ENCODE measurements around the gene ADCY4.

Gene ADCY4

DNA sequence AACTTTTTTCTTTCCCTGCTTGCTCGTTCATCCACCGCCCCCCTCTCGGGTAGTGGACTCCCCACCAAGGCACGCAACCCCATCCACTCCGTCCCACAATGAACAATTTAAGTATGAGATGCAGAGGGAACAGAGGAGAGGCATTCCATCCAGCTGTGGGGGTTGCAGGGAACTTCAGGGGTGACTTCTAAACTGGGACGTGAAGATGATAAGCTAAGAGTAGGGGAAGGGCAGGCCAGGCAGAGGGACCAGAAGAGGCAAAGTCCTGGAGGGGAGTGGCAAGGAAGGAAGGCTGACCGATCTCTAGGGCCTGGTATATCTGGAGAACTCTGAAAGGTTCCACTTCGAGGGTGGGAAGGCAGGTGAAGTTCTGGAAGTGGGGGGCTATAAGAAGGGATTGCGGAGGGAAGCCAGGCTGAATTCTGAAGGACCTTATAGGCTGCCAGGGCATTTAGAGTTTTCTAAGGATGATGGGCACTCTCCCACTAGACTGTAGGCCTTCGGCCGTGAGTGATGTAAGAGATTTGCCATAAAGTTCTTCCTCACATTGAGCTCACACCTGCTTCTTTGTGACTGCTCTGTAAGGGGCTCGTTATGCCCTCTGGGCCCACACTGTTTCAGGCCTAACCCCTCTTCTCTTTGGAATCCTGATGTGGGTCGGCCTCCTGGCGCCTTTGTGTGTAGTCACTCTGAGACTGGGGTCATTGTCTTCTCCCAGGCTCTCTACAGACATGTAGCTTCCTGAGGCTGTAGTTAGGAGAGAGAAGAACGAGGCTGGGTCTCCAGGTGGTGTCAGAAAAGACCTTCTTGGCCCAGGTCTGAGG is 45.2 kb upstream of the ADCY4 start:
- WGBS, 2 donors (ENCODE audit: extremely low coverage in 2 of 2, insufficient read length in 2 of 2, insufficient replicate concordance in 1 of 2), result no CpG with 5 or more reads among the region's 15 CpGs

DNA sequence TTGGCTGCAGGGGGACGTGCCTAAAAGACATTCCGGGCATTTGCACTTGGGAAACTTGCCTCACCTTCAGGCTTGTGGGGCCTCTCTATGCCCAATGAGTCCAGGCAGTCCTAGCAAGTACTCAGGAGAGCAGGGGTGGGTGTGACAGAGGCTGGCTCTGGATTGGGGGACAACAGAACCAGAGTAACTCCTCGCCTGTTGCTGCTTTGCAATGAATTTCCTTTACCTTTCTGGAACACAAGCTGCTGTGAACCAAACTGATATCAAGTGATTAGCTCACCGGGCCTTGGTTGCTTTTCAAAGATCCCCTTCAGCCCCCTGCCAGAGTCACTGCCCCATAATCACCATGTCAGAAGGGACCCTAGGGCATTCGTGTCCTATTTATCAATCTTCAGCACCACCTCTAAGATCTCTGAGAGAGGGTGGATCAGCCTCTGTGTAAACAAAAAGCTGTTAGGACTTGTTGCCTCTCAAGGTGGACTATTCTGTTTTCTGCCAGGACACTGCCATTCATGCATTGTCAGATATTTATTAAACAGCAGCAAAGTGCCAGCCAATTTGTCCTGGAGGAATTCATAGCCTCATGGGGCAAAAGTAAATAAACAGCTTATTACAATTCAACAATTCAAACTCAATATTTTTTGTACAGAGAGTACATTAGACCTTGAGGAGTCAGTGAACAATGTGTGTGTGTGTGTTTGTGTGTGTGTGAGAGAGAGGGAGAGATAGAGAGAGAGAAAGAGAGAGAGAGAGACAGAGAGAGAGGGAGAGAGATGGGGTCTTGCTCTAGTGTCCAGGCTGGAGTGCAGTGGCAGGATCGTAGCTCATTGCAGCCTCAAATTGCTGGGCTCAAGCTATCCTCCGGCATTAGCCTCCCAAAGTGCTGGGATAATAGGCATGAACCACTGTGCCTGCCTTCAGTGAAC is 44.4 kb upstream of the ADCY4 start:
- H3K4me2 ChIP-seq (ENCODE audit: insufficient read depth, low read length, poor library complexity, severe bottlenecking), result no peak overlapping the region
- no peak for DNase-seq (ENCODE audit: low spot score)
- H3K9me3 ChIP-seq (replicated peaks in 1 of 2; ENCODE audit: control insufficient read depth in 2 of 2, insufficient read depth in 1 of 2, low read depth in 1 of 2, low read length in 2 of 2), result peaks cover 0 to 1% of the 10 kb centered on the region in 2 donors
- peak overlapping the region; percentile 46 for H3K18ac ChIP-seq (ENCODE audit: low read length)
- H3K4me3 ChIP-seq (ENCODE audit: low read length in 2 of 2), result no peak overlapping the region
- H2AK5ac ChIP-seq (ENCODE audit: low read depth, low read length), result no peak overlapping the region
- H2BK5ac ChIP-seq (ENCODE audit: low read length), result no peak overlapping the region
- H3K4me1 ChIP-seq (ENCODE audit: control insufficient read depth in 2 of 2, insufficient read depth in 1 of 2, low read depth in 1 of 2, low read length in 2 of 2), result peaks cover 3 to 23% of the 10 kb centered on the region in 2 donors
- peaks cover 0 to 25% (median 0%) of the 10 kb centered on the region in 3 experiments for H3K27me3 ChIP-seq (ENCODE audit: control insufficient read depth in 3 of 3, insufficient read depth in 3 of 3, low read depth in 1 of 3, low read length in 3 of 3)
- H4K91ac ChIP-seq (ENCODE audit: low read depth, low read length, poor library complexity), result no peak overlapping the region
- no peak overlapping the region for H2AFZ ChIP-seq (ENCODE audit: low read length)
- no peak overlapping the region for H2BK120ac ChIP-seq (ENCODE audit: low read depth, low read length)
- H3K23ac ChIP-seq (ENCODE audit: low read depth, low read length, poor library complexity), result no peak overlapping the region
- no CpG with 5 or more reads among the region's 7 CpGs for WGBS, 2 donors (ENCODE audit: extremely low coverage in 2 of 2, insufficient read length in 2 of 2, insufficient replicate concordance in 1 of 2)
- H3K14ac ChIP-seq (ENCODE audit: low read length), result no peak overlapping the region
- no peak overlapping the region for H3K4ac ChIP-seq (ENCODE audit: low read length)
- H3K36me3 ChIP-seq (replicated peaks in 1 of 2; ENCODE audit: control insufficient read depth in 2 of 2, insufficient read depth in 2 of 2, low read length in 2 of 2), result peaks cover 8 to 36% of the 10 kb centered on the region in 2 donors
- no peak overlapping the region for H4K8ac ChIP-seq (ENCODE audit: low read depth, low read length)
- H3K9ac ChIP-seq (ENCODE audit: low read depth, low read length, poor library complexity), result no peak overlapping the region
- H2BK12ac ChIP-seq (ENCODE audit: low read length), result no peak overlapping the region
- H3K27ac ChIP-seq (replicated peaks; ENCODE audit: low read length), result no peak overlapping the region
- peaks cover 3% of the 10 kb centered on the region for H3K79me1 ChIP-seq (ENCODE audit: low read depth, low read length)
- no peak overlapping the region for H2BK15ac ChIP-seq (ENCODE audit: low read length)

More for the DNA sequence above, 45.2 kb upstream of the ADCY4 start:
- no peak overlapping the region for H2BK5ac ChIP-seq (ENCODE audit: low read length)
- no peak overlapping the region for H2BK12ac ChIP-seq (ENCODE audit: low read length)
- H2AK5ac ChIP-seq (ENCODE audit: low read depth, low read length), result no peak overlapping the region
- H3K23ac ChIP-seq (ENCODE audit: low read depth, low read length, poor library complexity), result no peak overlapping the region
- H3K79me1 ChIP-seq (ENCODE audit: low read depth, low read length), result peaks cover 3% of the 10 kb centered on the region
- no peak overlapping the region for H3K4me2 ChIP-seq (ENCODE audit: insufficient read depth, low read length, poor library complexity, severe bottlenecking)
- peaks cover 6 to 27% of the 10 kb centered on the region in 2 donors for H3K36me3 ChIP-seq (replicated peaks in 1 of 2; ENCODE audit: control insufficient read depth in 2 of 2, insufficient read depth in 2 of 2, low read length in 2 of 2)
- no peak overlapping the region for H2BK120ac ChIP-seq (ENCODE audit: low read depth, low read length)
- H2AFZ ChIP-seq (ENCODE audit: low read length), result no peak overlapping the region
- H3K9ac ChIP-seq (ENCODE audit: low read depth, low read length, poor library complexity), result no peak overlapping the region
- H4K8ac ChIP-seq (ENCODE audit: low read depth, low read length), result no peak overlapping the region
- H2BK15ac ChIP-seq (ENCODE audit: low read length), result no peak overlapping the region
- DNase-seq (ENCODE audit: low spot score), result no peak
- no peak overlapping the region for H4K91ac ChIP-seq (ENCODE audit: low read depth, low read length, poor library complexity)
- peak overlapping the region; percentile 37 for H3K27ac ChIP-seq (replicated peaks; ENCODE audit: low read length)
- peaks cover 3 to 23% of the 10 kb centered on the region in 2 donors for H3K4me1 ChIP-seq (ENCODE audit: control insufficient read depth in 2 of 2, insufficient read depth in 1 of 2, low read depth in 1 of 2, low read length in 2 of 2)
- H3K27me3 ChIP-seq (ENCODE audit: control insufficient read depth in 3 of 3, insufficient read depth in 3 of 3, low read depth in 1 of 3, low read length in 3 of 3), result peaks cover 0 to 31% (median 0%) of the 10 kb centered on the region in 3 experiments
- peak overlapping the region; percentile 46 for H3K18ac ChIP-seq (ENCODE audit: low read length)
- H3K4me3 ChIP-seq (ENCODE audit: low read length in 2 of 2), result no peak overlapping the region
- H3K9me3 ChIP-seq (replicated peaks in 1 of 2; ENCODE audit: control insufficient read depth in 2 of 2, insufficient read depth in 1 of 2, low read depth in 1 of 2, low read length in 2 of 2), result peaks cover 0 to 1% of the 10 kb centered on the region in 2 donors
- H3K4ac ChIP-seq (ENCODE audit: low read length), result no peak overlapping the region
- no peak overlapping the region for H3K14ac ChIP-seq (ENCODE audit: low read length)

DNA sequence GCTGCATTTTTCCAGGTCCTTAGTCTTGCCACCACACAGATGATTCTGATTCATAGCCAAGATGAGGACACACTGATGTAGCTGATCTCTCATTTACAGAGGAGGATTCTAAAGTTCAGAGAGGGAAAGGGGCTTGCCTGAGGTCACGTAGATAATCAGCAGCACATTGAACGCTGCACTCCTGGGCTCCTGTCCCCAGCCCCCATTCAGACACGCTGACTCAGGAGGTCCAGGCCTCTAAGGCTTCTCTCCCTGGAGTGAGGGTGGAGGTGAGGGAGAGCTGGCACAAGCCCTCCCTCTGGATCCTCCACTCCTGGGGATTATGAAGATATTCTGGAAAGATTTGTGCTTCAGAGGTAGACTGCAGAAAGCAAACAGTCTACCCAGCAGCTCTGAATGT is 43.5 kb upstream of the ADCY4 start:
- peaks cover 0 to 20% (median 0%) of the 10 kb centered on the region in 3 experiments for H3K27me3 ChIP-seq (ENCODE audit: control insufficient read depth in 3 of 3, insufficient read depth in 3 of 3, low read depth in 1 of 3, low read length in 3 of 3)
- H2BK12ac ChIP-seq (ENCODE audit: low read length), result no peak overlapping the region
- H2AK5ac ChIP-seq (ENCODE audit: low read depth, low read length), result no peak overlapping the region
- peaks cover 3 to 23% of the 10 kb centered on the region in 2 donors for H3K4me1 ChIP-seq (ENCODE audit: control insufficient read depth in 2 of 2, insufficient read depth in 1 of 2, low read depth in 1 of 2, low read length in 2 of 2)
- no peak overlapping the region for H3K18ac ChIP-seq (ENCODE audit: low read length)
- H3K27ac ChIP-seq (replicated peaks; ENCODE audit: low read length), result no peak overlapping the region
- no peak overlapping the region for H3K23ac ChIP-seq (ENCODE audit: low read depth, low read length, poor library complexity)
- H3K4me3 ChIP-seq (ENCODE audit: low read length in 2 of 2), result no peak overlapping the region
- no peak overlapping the region for H4K8ac ChIP-seq (ENCODE audit: low read depth, low read length)
- no peak overlapping the region for H2BK5ac ChIP-seq (ENCODE audit: low read length)
- H3K9me3 ChIP-seq (replicated peaks in 1 of 2; ENCODE audit: control insufficient read depth in 2 of 2, insufficient read depth in 1 of 2, low read depth in 1 of 2, low read length in 2 of 2), result peaks cover 0 to 1% of the 10 kb centered on the region in 2 donors
- no CpG with 5 or more reads among the region's 3 CpGs for WGBS, 2 donors (ENCODE audit: extremely low coverage in 2 of 2, insufficient read length in 2 of 2, insufficient replicate concordance in 1 of 2)
- H3K14ac ChIP-seq (ENCODE audit: low read length), result no peak overlapping the region
- no peak overlapping the region for H3K4me2 ChIP-seq (ENCODE audit: insufficient read depth, low read length, poor library complexity, severe bottlenecking)
- peaks cover 3% of the 10 kb centered on the region for H3K79me1 ChIP-seq (ENCODE audit: low read depth, low read length)
- no peak overlapping the region for H3K9ac ChIP-seq (ENCODE audit: low read depth, low read length, poor library complexity)
- no peak for DNase-seq (ENCODE audit: low spot score)
- H2BK15ac ChIP-seq (ENCODE audit: low read length), result no peak overlapping the region
- H3K36me3 ChIP-seq (replicated peaks in 1 of 2; ENCODE audit: control insufficient read depth in 2 of 2, insufficient read depth in 2 of 2, low read length in 2 of 2), result peaks cover 16 to 45% of the 10 kb centered on the region in 2 donors
- no peak overlapping the region for H3K4ac ChIP-seq (ENCODE audit: low read length)
- no peak overlapping the region for H4K91ac ChIP-seq (ENCODE audit: low read depth, low read length, poor library complexity)
- H2BK120ac ChIP-seq (ENCODE audit: low read depth, low read length), result no peak overlapping the region
- no peak overlapping the region for H2AFZ ChIP-seq (ENCODE audit: low read length)
